Parathyroid adenoma (tissue), 2 donors: ENCODE measurements around the gene RRN3.

Experiments
- H2AFZ ChIP-seq: fragments of 300-600 bp; sonication (generic); one replicate; pipeline ENCODE4 v1.7.0; 2017; ENCODE audit warnings: antibody characterized with exemption, mild to moderate bottlenecking
- H3K27ac ChIP-seq: fragments of 300-600 bp; sonication (generic); one replicate; pipeline ENCODE4 v1.7.0; 2017
- H3K27me3 ChIP-seq: fragments of 300-600 bp; sonication (generic); one replicate; pipeline ENCODE4 v1.7.0; 2017; ENCODE audit warnings: low read length; ENCODE audit not compliant: control insufficient read depth, insufficient read depth
- H3K36me3 ChIP-seq: fragments of 300-600 bp; sonication (generic); one replicate; pipeline ENCODE4 v1.7.0; 2017; ENCODE audit warnings: low read length; ENCODE audit not compliant: control insufficient read depth, insufficient read depth
- H3K4me1 ChIP-seq: fragments of 300-600 bp; sonication (generic); one replicate; pipeline ENCODE4 v1.7.0; 2017; ENCODE audit warnings: control low read depth
- H3K4me2 ChIP-seq: fragments of 300-600 bp; sonication (generic); one replicate; pipeline ENCODE4 v1.7.0; 2017; ENCODE audit warnings: low read length
- H3K4me3 ChIP-seq: fragments of 300-600 bp; sonication (generic); one replicate; pipeline ENCODE4 v1.7.0; 2017; ENCODE audit warnings: low read depth, low read length
- H3K79me2 ChIP-seq: fragments of 300-600 bp; sonication (generic); one replicate; pipeline ENCODE4 v1.7.0; 2017; ENCODE audit warnings: control low read depth
- H3K9ac ChIP-seq: fragments of 300-600 bp; sonication (generic); one replicate; pipeline ENCODE4 v1.7.0; 2017; ENCODE audit warnings: mild to moderate bottlenecking
- H3K9me3 ChIP-seq: fragments of 300-600 bp; sonication (generic); one replicate; pipeline ENCODE4 v1.7.0; 2017; ENCODE audit warnings: low read length; ENCODE audit not compliant: control insufficient read depth
- TF ChIP-seq, protein P1 (sequence below): fragments of 300-600 bp; sonication (generic); IDR thresholded peaks from one replicate; pipeline ENCODE4 v1.7.0; 2017; ENCODE audit warnings: antibody characterized with exemption, mild to moderate bottlenecking
- donor health status: primary hyperparathyroidism.

The RRN3 gene

DNA sequence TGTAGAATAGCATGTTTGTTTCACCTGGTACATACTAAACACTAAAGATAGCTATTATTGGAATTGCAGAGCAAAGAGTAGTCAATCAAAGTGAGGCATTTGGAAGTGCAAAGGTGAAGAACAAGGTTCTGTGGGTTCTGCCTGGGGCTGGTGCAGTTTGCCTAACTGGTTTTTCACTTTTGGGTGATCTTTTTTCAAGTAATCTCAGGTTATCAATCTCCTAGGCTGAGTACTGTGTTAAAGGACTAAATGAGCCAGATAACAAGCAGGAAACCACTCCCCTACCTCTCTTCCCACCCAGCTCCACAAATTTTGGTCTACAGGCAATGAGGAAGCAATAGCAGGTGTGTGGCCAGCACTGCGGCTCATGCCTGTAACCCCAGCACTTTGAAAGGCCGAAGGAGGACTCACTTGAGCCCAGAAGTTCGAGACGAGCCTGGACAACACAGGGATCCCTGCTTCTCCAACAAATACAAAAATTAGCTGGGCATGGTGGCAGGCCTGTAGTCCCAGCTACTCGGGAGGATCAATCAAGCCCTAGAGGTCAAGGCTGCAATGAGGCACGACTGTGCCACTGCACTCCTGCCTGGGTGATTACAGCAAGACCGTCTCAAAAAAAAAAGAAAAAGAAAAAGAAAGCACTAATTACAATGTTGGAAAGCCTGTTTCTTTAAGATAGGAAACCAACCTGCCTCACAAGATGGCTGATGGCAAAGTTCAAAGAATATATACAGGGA lies 36.2 kb downstream of the RRN3 start:
- H3K4me3 ChIP-seq = no peak overlapping the region
- TF ChIP-seq, protein P1, sequence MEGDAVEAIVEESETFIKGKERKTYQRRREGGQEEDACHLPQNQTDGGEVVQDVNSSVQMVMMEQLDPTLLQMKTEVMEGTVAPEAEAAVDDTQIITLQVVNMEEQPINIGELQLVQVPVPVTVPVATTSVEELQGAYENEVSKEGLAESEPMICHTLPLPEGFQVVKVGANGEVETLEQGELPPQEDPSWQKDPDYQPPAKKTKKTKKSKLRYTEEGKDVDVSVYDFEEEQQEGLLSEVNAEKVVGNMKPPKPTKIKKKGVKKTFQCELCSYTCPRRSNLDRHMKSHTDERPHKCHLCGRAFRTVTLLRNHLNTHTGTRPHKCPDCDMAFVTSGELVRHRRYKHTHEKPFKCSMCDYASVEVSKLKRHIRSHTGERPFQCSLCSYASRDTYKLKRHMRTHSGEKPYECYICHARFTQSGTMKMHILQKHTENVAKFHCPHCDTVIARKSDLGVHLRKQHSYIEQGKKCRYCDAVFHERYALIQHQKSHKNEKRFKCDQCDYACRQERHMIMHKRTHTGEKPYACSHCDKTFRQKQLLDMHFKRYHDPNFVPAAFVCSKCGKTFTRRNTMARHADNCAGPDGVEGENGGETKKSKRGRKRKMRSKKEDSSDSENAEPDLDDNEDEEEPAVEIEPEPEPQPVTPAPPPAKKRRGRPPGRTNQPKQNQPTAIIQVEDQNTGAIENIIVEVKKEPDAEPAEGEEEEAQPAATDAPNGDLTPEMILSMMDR = no peak
- no peak overlapping the region for H3K4me2 ChIP-seq
- H3K4me1 ChIP-seq = peaks cover 4% of the 10 kb centered on the region
- H2AFZ ChIP-seq = no peak overlapping the region
- no peaks in the 10 kb centered on the region for H3K9me3 ChIP-seq
- H3K27ac ChIP-seq = no peak overlapping the region
- no peaks in the 10 kb centered on the region for H3K27me3 ChIP-seq
- peaks cover 7% of the 10 kb centered on the region for H3K79me2 ChIP-seq
- no peaks in the 10 kb centered on the region for H3K36me3 ChIP-seq
- H3K9ac ChIP-seq = no peak overlapping the region

DNA sequence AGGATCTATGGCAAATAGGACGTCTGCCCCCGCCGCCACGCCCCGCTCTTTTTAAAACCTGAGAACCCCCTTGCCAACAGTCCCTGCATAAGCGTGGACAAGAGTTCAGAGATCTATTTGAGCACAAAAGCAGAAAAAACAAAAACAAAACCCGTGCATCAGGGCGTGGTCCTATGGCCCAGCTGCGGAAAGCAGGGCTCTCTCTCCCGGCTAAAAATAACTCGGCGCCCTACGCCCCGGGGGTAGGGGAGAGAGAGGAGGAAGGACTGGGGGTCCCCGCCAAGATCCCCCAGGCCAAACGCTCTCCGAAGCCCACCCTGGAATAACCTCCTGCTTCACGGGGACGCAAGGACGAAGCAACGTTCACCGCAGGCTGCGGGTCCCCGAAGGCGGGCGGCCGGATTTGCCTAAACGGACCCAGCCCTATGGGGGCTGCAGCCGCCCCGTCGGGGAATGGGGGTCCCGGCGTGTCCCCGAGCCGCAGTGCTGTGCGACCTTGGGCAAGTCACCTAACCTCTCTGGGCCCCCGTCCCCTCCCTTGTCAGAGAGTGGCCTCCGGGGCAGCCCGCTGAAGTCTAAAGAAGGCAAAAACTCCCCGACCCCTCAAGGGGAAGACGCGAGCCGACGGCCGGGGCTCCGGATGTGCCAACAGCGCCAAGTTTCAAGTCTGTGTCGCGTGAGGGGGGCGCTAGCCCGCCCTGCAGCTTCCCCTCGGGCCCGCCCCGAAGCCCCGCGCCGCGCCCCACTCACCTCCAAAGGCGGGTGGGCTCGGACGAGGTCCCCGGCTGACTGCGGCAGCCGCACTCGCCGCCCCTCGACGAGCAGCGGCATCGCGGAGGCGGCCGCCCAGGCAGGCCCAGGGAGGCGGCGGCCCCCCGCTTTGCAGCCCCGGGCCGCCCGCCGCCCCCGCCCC lies 38.7 kb downstream of the RRN3 start:
- Histone ChIP-seq H3K36me3 (no peaks in the 10 kb centered on the region), H3K4me1 (peaks cover 4% of the 10 kb centered on the region), H3K27ac (no peak overlapping the region), H3K9ac (no peak overlapping the region), H2AFZ (peak overlapping the region; percentile 97), H3K79me2 (peaks cover 7% of the 10 kb centered on the region), H3K9me3 (no peaks in the 10 kb centered on the region), H3K4me3 (peak overlapping the region; percentile 75), H3K4me2 (peak overlapping the region; percentile 79), H3K27me3 (no peaks in the 10 kb centered on the region)
- TF ChIP-seq, protein P1 = no peak

- H3K4me1 ChIP-seq = peaks cover 4% of the 10 kb centered on the region
- peak overlapping the region; percentile 97 for H2AFZ ChIP-seq
- no peak overlapping the region for H3K9ac ChIP-seq
- peaks cover 7% of the 10 kb centered on the region for H3K79me2 ChIP-seq
- no peaks in the 10 kb centered on the region for H3K36me3 ChIP-seq
- H3K9me3 ChIP-seq = no peaks in the 10 kb centered on the region
- no peak overlapping the region for H3K27ac ChIP-seq
- H3K4me3 ChIP-seq = peak overlapping the region; percentile 75
- H3K4me2 ChIP-seq = peak overlapping the region; percentile 79
- H3K27me3 ChIP-seq = no peaks in the 10 kb centered on the region
- TF ChIP-seq, protein P1 = no peak
These were observed 39.5 kb downstream of the RRN3 start for GRCh38 chr16:15054357-15055140.

GRCh38 chr16:15053904-15054303 lies 40.2 kb downstream of the RRN3 start:
- H3K27ac ChIP-seq = no peak overlapping the region

More at GRCh38 chr16:15053904-15054303, 40.2 kb downstream of the RRN3 start:
- H3K4me3 ChIP-seq = no peak overlapping the region
- TF ChIP-seq, protein P1 = no peak
- H3K79me2 ChIP-seq = peaks cover 7% of the 10 kb centered on the region
- H2AFZ ChIP-seq = no peak overlapping the region
- no peak overlapping the region for H3K4me2 ChIP-seq
- no peaks in the 10 kb centered on the region for H3K36me3 ChIP-seq
- H3K9ac ChIP-seq = no peak overlapping the region
- H3K9me3 ChIP-seq = no peaks in the 10 kb centered on the region
- H3K27me3 ChIP-seq = no peaks in the 10 kb centered on the region
- peaks cover 4% of the 10 kb centered on the region for H3K4me1 ChIP-seq
